Measurements from ENCODE around the gene JAM3.
A peak's percentile ranks its signal among the peaks of the same experiment; 100 is the strongest.

The JAM3 gene

DNA sequence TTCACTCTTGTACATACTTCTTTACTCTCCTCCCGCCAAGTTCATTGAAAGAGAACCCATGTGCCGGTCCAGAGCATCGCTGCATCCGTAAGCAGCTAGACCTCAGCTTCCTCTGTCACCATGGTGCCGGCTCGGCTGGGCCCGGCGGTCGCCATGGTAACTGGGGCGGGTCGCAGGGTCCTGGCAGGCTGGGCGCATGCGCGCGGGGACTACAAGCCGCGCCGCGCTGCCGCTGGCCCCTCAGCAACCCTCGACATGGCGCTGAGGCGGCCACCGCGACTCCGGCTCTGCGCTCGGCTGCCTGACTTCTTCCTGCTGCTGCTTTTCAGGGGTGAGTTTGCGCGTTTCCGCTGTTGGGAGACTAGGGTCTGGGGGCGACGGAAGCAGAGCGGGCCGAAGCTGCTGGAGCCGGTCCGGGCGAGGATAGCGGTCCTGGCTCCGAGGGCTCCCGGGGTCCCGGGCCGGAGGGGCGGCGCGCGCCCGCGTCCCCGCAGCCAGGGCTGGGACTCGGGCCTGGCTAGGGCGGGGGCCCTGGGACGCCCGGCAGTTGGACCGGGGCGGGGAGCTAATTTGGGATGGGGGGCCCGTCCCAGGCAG, at the start of gene JAM3:
TSS of gene JAM3 (plus strand) at position 244 of the 597 bp plus-strand sequence. CDS start at position 256, 12 bp downstream.
- peak; percentile 86 to 91 for DNase-seq (ENCODE audit: low read depth in 2 of 2, low spot score in 1 of 2)

DNA sequence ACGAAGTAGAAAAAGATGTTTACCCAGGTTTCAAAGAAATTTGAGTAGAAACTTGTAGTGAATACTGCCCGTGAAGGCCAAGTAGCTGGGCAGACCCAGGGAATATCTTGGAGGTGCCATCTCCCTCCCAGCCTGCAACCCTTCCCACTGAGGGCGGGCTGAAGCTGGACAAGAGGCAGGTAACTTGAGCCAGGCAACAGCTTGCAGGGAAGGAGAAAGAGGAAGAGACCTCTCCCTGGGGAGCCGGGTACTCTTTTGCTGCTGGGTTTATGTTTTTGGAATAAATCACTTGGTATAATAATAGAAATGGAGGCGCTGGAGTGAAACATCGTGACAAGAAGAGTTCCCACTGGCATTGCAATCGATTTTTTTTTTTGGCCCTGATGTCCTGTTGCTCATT, 49.4 kb upstream of the JAM3 start:
- no peak for DNase-seq (ENCODE audit: low read depth in 2 of 2, low spot score in 1 of 2)

DNA sequence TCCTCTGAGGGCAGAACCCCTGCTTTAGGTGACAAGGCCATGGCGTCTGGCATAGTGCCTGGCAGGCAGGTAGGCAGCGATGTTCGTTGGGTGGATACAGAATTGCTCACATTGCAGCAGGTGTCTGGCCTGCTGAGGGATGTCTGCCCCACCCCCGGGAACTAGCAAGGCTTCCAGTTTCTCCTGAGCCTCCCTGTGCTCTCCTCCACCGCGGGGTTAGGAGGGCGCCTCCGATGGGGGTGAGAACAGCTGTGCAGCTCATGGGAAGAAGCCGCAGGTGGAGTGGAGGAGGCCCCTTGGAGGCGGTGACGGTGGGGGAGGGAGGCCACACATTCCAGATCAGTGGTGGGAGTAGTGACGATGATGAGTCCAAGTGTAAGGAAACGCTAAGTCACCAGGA, 48.3 kb upstream of the JAM3 start:
- no peak for DNase-seq (ENCODE audit: low read depth in 2 of 2, low spot score in 1 of 2)

DNA sequence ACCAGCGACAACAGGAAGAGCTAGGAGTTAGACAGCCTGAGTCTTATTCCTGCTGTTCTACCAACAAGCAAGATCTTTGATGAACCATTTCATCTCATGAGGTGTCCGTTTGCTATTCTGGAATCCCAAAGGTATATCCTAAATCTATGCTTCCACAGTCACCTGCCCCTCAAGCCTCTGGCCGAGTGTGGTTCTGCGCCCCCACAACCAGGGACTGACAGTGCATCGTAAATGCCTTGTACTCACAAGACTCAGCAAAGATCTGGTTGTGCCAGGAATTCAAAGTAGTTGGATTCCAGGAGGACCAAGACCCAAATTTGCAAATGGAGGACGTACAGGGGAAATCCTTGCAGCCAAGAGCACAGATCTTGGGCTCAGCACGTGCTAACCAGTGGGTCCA, 47.5 kb upstream of the JAM3 start:
- no peak for DNase-seq (ENCODE audit: low read depth in 2 of 2, low spot score in 1 of 2)

DNA sequence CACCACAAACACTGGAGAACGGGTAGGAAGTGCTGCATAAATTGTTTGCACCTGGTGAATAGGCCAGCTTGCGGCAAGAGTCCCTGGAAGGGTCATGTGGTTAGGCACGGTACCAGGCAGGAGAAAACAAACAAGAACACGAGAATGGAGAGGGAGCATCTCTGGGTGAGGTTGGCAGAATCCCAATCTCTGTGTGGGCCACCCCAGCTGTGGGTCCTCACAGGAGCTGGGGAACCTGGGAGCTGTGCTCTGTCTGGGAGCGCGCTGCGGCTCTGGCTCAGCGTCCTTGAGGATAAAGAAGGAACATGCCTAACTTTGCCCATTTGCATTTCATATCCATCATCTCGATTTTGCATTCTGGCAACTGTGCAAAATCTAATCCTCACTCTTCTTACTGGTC, 46.1 kb upstream of the JAM3 start:
- no peak for DNase-seq (ENCODE audit: low read depth in 2 of 2, low spot score in 1 of 2)

DNA sequence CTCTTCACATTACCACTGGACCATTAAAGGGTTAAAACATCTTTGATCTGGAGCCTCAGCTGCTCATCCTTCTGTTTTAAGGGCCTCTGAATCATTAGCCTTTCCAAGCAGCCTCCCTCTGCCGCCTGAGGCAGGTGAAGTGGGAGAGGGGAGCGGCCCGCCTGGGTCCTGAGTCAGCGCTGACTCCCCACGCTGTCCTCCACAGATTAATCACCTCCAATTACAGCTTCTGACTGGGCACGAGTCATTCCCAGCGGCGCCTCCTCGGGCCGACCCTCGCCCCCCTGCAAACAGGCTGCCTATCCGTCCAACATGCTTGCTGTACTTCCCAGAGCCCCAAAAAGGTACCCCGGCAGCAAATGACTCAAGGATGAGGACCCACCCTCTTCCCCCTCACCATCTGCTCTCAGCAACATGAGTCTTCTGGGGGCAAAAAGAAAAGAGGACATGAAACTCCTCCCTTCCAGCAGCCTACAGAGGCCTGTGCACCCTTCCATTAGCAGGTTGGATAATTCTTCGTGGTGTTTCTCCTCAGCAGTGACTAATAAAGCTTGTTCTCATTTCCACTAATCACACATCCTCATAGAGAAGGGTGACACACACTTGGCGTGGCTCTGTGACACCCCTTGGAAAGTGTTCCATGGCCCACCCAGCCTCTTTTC, 44.3 kb upstream of the JAM3 start:
- no peak for DNase-seq (ENCODE audit: low read depth in 2 of 2, low spot score in 1 of 2)

DNA sequence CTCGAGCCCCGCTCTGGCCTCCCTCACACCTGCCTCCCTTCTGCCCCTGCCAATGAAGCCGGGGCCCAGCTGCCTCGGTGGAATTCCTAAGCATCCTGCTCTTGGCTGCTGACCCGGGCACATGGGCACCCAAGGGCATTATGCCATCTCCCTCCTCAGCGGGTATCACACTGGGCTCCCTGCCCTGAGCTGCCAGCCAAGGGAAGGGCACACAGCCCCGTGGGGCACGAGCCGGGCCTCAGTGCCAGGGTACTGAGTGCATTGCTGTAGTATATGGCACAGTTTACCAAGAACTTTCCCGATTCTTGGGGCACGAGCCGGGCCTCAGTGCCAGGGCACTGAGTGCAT, 43.8 kb upstream of the JAM3 start:
- no peak for DNase-seq (ENCODE audit: low read depth in 2 of 2, low spot score in 1 of 2)

DNA sequence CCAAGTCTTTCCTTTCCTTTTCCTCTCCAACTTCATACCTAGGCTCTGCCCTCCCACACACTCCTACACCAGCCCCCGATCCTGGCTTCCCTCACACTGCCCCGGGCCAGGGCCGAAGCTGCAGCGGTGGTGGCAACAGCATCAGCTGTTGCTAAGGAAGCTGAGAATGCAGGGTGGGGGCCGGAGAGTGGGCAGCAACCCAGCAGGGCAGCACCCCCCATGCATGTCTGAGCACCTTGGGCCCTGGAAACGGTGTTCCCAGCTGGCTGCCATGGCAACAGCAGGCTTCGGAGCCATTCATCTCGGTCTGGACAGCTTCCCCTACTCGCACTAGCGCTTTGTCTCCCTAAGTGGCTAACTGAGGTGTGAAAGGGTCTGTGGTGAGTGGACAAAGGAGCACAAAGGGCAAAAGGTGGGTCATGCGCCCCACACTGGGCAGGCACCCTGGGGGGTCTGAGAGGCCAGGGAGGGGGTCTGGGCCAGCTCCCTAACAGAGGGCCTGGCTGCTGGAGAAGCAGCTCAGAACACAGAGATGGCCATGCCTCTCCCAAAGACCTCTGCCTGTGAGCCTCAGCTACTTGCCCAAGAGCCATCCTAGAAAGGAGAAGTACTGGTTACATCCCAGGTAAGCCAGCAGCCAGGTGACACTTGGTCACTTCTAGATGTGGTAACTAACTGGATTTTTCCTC, 42.1 kb upstream of the JAM3 start:
- no peak for DNase-seq (ENCODE audit: low read depth in 2 of 2, low spot score in 1 of 2)

DNA sequence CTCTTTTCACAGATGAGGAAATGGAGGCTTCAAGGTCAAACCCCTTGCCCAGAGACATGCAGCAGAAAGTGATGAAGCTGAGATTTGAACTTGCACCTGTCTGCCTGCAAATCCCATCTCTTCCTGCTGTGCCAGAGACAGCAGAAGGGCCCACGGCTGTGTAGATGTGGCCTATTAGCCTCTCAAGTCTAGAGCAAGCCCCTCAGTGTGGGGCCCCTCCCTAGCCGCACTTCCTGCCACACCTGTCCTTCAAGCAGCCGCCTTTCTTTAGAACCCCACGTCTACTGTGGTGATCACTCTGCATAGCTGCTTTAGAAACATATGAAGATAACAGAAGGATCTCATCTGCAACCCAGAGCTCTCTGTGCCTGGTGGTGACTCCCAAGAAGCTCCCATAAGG, 41.2 kb upstream of the JAM3 start:
- no peak for DNase-seq (ENCODE audit: low read depth in 2 of 2, low spot score in 1 of 2)

DNA sequence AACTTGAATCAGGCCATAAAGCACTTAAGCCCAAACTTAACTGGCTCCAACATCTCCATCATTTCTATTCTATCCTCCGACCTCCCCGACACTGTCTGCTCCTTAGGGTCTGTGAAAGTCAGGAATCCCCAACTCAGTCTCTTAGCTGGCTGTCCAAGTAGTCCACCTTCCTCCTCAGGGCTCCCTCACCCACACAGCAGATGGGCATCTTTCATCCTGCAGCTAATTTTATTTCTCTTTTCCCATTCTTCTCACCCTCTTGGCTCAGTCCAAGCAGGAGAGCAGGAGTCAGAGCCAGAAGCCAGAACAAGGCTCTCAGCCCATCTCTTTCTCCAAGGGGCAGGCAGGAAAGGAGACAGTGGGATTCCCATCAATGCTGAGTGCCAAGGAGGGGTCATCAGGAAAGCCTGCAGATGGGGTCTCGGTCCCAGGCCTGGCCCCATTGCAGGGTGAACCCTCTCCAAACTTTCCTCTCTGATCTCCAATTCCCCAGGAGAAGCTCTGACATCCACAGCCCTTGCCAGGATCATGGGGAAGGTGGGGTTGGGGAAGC, 40.4 kb upstream of the JAM3 start:
- no peak for DNase-seq (ENCODE audit: low read depth in 2 of 2, low spot score in 1 of 2)

DNA sequence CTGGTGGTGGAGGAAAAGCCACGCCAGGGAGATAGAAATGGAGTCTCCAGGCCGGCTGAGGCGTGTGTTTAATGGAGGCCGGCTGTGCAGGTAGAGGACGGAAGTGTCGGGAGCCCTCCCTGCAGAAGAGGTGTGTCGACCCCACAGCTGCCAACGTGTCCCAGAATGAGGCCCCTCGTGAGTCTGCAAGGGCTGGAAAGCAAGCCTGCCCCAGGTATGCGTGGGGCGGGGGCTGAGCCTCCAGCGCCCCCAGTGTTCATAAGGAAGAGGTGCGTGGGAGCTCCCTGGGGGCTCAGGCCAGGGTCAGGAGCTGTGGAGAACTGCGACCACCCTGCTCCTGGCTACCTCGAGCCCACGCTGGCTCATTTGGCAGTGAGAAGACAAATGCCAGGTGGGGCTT, 38.0 kb upstream of the JAM3 start:
- no peak for DNase-seq (ENCODE audit: low read depth in 2 of 2, low spot score in 1 of 2)

DNA sequence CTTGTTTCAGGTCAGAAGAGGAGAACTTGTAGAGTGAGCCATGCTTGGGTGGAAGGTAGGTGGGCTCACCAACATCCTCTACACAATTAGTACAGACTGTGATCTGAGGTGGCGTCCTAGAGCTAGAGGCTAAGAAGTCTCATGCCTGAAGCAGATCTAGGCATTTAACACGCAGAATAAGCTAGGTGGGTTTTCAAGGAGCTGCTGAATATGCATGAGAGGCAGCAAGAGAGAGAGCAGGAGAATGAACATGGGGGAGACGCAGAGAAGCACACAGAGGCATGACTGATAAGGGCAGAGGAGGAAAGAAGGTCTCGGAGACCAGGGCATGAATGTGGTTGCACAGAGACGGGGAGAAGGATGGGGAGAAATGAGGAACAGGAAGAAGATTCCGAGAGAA, 36.8 kb upstream of the JAM3 start:
- no peak for DNase-seq (ENCODE audit: low read depth in 2 of 2, low spot score in 1 of 2)

DNA sequence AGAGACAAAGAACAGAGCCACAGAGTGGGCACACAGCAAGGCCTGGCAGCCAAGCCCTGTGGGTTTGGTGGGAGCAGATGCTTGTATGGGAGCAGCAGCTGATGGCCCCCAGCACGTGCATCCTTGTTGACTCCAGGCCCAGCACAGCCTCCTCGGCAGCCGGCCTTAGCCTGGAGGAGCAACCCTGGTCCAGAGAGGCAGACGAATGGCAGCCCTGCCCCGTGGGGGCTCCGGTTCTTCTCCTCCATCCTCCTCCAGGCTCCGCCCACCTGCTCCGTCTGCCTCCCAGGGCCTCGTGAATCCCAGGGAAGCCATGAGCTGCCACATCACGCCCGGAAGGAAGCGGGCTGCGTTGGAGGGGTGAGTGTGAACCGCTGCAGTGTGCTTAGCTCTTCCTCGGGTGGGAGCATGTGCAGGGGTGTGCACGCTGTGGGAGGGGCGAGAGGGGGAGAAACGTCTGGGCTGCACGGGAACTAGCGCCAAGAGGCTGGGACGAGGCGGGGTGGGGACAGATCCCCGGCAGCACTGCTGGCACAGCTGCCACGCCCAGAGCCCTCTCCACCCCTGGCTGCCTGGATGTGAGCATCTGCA, 36.3 kb upstream of the JAM3 start:
- DNase-seq (ENCODE audit: low read depth in 2 of 2, low spot score in 1 of 2), result no peak

DNA sequence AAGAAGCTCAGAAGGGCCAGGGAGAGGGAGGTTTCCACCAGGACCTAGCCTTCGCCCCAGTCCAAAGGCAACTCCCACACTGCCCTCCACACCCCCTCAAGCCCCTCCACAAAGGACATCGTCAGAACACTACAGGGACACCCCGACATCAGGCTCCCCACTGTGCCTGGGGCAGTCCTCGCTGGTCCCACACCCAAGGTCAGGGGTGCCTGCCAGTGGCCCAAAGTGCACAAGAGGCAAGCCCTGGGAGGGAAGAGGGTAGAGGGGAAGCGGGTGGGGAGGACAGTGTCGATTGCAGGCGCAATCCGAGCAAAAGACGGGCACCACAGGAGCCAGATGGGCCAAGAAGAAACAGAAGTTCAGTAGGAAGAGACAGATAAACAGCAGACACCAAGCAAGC, 35.6 kb upstream of the JAM3 start:
- DNase-seq (ENCODE audit: low read depth in 2 of 2, low spot score in 1 of 2), result no peak

DNA sequence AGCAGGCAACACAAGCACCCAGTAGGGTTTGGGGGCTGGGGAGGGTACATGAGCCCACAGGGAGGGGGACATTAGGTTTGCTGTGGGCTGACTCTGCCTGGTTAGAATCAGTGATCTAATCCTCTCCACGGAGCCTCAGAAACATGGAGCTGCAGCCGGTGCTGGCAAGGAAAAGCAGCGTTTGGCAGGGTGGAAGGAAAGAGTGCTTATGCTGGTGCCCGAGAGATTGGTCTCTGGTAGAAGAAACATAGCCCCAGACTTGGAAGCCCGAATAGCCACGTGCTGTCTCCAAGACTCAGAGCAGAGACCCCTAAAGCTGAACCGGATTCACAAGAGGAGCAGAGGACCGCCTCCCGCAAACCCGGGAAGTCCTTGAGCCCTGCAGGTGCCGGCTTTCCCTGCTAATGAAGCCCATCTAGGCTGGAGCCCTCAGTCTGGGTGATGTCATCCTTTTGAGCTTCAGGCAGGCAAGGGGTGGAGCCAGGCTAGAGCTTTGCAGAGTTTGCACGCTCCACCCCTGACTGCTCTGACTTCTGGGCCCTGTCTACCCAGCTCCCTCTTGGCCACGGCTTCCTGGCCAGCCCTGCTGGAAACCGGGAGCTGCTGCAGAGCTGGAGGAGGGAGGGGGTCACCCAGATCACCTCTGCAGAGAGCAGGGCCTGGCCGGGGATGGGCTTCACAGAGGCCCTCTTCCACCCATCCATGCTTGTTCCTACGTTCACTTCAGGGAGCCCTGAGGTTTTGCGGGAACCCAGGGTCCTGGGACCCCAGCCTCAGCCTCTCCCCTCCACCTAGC, 35.0 kb upstream of the JAM3 start:
- no peak for DNase-seq (ENCODE audit: low read depth in 2 of 2, low spot score in 1 of 2)

DNA sequence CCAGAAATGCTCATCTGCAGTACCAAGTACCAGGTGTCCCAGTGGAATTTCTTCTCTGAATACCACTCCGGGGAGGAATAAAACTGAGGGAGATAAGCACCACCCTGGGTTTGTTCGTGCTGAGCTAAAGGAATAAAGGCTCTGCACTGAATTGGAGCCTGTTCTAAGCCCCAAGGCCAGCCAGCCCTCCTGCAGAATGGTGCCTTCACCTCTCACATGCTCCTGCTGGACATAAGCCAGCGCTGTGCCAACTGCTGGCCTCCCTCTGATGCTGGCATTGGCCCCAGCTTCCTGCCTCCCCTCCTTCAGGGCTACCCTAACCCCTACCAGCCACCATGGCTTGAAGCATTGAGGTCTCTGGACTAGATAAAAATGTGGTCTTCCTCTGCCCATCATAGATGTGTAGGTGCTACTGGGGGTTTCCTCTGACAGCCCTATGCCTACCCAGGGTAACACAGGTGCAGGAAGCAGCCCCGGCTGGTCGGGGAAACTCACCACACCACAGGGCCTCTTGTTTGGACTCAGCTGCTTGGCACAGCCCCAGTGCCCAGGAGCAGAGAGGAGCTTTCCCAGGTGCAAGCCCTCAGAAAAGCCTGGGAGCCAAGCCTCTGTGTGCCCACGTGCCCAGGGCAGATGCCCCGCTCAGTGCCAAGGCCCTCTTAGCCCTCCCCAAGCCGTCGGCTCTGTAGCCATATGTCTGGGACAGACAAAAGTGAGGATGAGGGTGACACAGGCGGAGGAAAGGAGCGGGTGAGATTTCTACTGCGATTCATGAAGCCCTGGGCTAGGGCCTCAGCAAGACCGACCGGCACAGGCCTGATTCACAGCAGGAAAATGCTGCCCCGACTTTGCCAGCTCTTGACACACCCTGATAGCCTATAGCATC, 34.1 kb upstream of the JAM3 start:
- DNase-seq (ENCODE audit: low read depth in 2 of 2, low spot score in 1 of 2), result no peak

DNA sequence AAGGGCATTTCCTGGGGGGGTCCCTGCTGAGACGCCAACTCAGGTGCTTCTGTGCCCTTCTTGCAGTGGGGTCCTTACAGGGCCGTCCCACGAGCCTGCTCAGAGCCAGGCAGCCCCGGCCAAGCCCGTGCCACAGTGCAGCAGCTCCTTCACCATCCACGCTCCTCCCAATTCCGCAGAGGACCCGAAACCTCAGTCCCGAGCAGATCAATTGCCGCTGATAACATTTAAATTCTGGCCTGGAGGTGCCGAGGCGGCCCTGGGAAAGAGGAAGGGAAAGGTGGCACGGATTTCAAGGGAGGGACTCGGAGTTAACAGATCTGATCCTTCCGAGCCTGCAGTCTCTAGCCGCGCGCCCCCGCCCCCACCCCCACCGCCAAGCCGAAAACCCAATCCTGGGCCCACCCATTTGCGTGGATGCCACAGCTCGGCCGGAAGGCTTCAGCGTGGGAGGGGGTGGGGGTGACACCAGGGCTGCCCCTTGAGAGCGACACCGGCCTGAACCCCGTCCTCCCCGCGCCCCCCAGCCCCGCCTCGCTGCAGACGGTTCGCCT, 32.3 kb upstream of the JAM3 start:
- DNase-seq (ENCODE audit: low read depth in 2 of 2, low spot score in 1 of 2), result no peak

DNA sequence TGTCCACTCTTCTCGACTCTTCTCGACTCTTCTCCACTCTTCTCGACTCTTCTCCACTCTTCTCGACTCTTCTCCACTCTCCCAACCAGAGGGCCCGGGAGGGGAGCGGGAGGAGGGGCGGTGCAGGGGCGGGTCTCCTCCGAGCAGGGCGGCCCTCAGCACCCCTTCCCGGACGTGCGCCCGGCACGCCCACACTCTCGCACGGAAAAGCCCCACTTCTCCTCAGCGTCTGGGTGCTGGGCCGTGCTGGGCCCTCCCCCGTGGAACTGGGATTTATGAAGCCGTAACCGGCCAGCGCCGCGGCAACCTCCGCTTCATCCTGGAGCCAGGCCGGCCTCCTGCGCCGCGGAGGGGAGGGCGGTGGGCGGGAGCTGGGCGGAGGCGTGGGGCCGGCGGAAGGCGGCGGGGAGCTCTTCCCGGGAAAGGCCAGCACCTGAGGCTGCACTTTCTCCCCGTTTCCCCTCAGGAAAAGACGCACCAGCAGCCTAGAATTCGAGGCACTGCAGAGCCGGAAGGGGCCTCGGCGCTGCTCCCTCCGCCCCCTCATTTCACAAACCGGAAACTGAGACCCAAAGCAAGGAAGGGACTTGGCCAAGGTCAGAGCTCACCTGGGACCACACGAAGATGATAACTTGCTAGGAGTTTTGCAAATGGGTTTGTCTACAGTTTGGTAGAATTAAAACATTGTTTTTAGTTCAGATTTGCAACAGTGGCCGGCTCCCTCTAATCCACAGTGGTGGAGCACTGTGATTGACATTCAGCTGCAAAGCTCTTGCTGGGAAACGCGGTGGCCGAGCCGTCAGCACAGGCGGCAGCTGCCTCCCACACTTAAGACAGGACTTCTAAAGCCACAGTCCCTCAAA, 31.6 kb upstream of the JAM3 start:
- DNase-seq (ENCODE audit: low read depth in 2 of 2, low spot score in 1 of 2), result no peak

DNA sequence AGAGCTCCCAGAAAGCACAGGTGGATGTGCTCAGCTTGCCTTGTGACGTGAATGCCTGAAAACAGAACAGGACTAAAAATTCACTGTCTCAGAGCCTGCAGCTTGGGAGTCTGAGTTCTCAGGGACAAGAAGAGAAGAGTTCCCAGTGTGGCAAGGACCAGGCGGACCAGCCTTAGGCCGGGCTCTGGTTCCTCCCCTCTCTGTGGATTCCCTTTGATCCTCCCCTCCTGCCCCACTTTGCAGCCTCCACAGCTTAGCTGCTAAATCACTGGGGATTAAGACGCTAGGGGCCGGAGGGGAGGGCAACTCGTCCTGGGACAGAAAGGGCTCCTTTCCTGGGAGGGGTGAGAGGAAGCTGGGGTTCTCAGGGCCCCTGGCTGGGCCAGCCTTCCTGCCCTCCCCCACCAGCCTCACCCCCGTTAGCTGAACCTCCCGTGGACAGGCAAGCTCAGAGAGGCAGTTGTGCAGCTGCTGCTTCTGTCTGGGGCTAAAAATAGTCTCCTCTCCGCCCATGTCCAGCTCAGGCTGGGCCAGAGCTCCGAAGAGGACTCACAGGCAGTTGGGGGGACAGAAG, 29.9 kb upstream of the JAM3 start:
- no peak for DNase-seq (ENCODE audit: low read depth in 2 of 2, low spot score in 1 of 2)

Data from stimulated activated CD8-positive, alpha-beta memory T cell treated with anti-CD3 and anti-CD28 coated beads, Interleukin-4, amount 100 ng/mL, for 4 hours (primary cell).